HTR-8/SVneo (cell line): ENCODE results near the gene SEC23IP.
A peak's percentile ranks its signal among the peaks of the same experiment; 100 is the strongest.

Source experiments
- DNase-seq: peaks from one replicate; pipeline ENCODE4 v3.0.0; 2011; ENCODE audit warnings: low spot score, mixed read lengths; ENCODE audit not compliant: insufficient read length
- FAIRE-seq: peaks from 2 replicates; lab custom pipeline; 2011; peaks lifted over from hg19 to GRCh38; lab: Jason Lieb, UNC

SEC23IP gene

GRCh38 chr10:119931871-119932270, 39.3 kb downstream of the SEC23IP start:
- no peak for FAIRE-seq

GRCh38 chr10:119932631-119933030, 40.1 kb downstream of the SEC23IP start:
- FAIRE-seq (no peak), DNase-seq (no peak)

More at GRCh38 chr10:119931871-119932270, 39.3 kb downstream of the SEC23IP start:
- no peak for DNase-seq

- FAIRE-seq, result no peak
- DNase-seq, result peak; percentile 13
Measured at GRCh38 chr10:119933179-119933578, 40.6 kb downstream of the SEC23IP start.

GRCh38 chr10:119940487-119940886, 48.0 kb downstream of the SEC23IP start:
- FAIRE-seq, result no peak

GRCh38 chr10:119942973-119943372, 50.4 kb downstream of the SEC23IP start:
- FAIRE-seq, result no peak
- no peak for DNase-seq

More at GRCh38 chr10:119940487-119940886, 48.0 kb downstream of the SEC23IP start:
- no peak for DNase-seq

GRCh38 chr10:119945805-119946204, 53.3 kb downstream of the SEC23IP start:
- FAIRE-seq (no peak), DNase-seq (no peak)

GRCh38 chr10:119947300-119947699, 54.8 kb downstream of the SEC23IP start:
- DNase-seq, result no peak

GRCh38 chr10:119957451-119957850, 64.9 kb downstream of the SEC23IP start:
- FAIRE-seq (no peak), DNase-seq (no peak)

More at GRCh38 chr10:119947300-119947699, 54.8 kb downstream of the SEC23IP start:
- no peak for FAIRE-seq

GRCh38 chr10:119962837-119963236, 70.3 kb downstream of the SEC23IP start:
- no peak for DNase-seq
- no peak for FAIRE-seq

GRCh38 chr10:119967066-119967465, 74.5 kb downstream of the SEC23IP start:
- FAIRE-seq, result no peak
- no peak for DNase-seq

GRCh38 chr10:119969609-119970008, 77.1 kb downstream of the SEC23IP start:
- FAIRE-seq (no peak), DNase-seq (no peak)

GRCh38 chr10:119970107-119970506, 77.6 kb downstream of the SEC23IP start:
- FAIRE-seq, result no peak
- DNase-seq, result no peak

- FAIRE-seq (no peak), DNase-seq (no peak)
Measured at GRCh38 chr10:119970963-119971362, 78.4 kb downstream of the SEC23IP start.

- DNase-seq (no peak), FAIRE-seq (no peak)
Measured at GRCh38 chr10:119973281-119973680, 80.8 kb downstream of the SEC23IP start.

- FAIRE-seq, result no peak
- no peak for DNase-seq
Measured at GRCh38 chr10:119976421-119976820, 83.9 kb downstream of the SEC23IP start.

- no peak for DNase-seq
- no peak for FAIRE-seq
Measured at GRCh38 chr10:119980956-119981750, 88.6 kb downstream of the SEC23IP start.

GRCh38 chr10:119981826-119982225, 89.3 kb downstream of the SEC23IP start:
- FAIRE-seq (no peak), DNase-seq (no peak)

- FAIRE-seq (no peak), DNase-seq (no peak)
Measured at GRCh38 chr10:119988333-119988732, 95.8 kb downstream of the SEC23IP start.

GRCh38 chr10:119989966-119990365, 97.4 kb downstream of the SEC23IP start:
- no peak for FAIRE-seq
- DNase-seq, result no peak

- FAIRE-seq (no peak), DNase-seq (no peak)
Measured at GRCh38 chr10:119991066-119991465, 98.5 kb downstream of the SEC23IP start.

- FAIRE-seq, result no peak
Measured at GRCh38 chr10:119991816-119992215, 99.3 kb downstream of the SEC23IP start.

More at GRCh38 chr10:119991816-119992215, 99.3 kb downstream of the SEC23IP start:
- no peak for DNase-seq
